ENCODE data around the gene SH3PXD2A. TPM values are rescaled to one million over a fixed set of nuclear protein-coding genes. Genes with fewer than 3 reads are reported as not detected.

The SH3PXD2A gene
- total and polyA plus RNA-seq, 4 donors = 18.7 to 69.1 (median 42.5) TPM

GRCh38 chr10:103793920-103794883 is 61.2 kb downstream of the SH3PXD2A start:
- 83 to 84% methylated on average over 13 of the region's 13 CpGs for WGBS, 2 donors
- Histone ChIP-seq H3K9me3 (ENCODE audit: control insufficient read depth, low read length) (no peaks in the 10 kb centered on the region), H3K4me3 (ENCODE audit: low read length in 2 of 2) (no peak overlapping the region), H3K4me1 (ENCODE audit: control insufficient read depth in 1 of 2, insufficient read depth in 2 of 2, low read length in 2 of 2) (no peaks in the 10 kb centered on the region), H3K27ac (ENCODE audit: low read depth in 1 of 2, low read length in 2 of 2) (no peak overlapping the region), H3K36me3 (ENCODE audit: control insufficient read depth in 1 of 2, insufficient read depth in 2 of 2, low read length in 1 of 2) (no peaks in the 10 kb centered on the region), H3K27me3 (ENCODE audit: control insufficient read depth in 1 of 2, insufficient read depth in 2 of 2, low read length in 1 of 2) (no peaks in the 10 kb centered on the region)
- DNase-seq (peak in 1 of 2 donors; percentile 41), ATAC-seq (ENCODE audit: low FRiP score) (no peak)
- intact Hi-C loops (cut with DNase I) = no loop called here

- no peak overlapping the region for H3K27ac ChIP-seq (ENCODE audit: low read depth in 1 of 2, low read length in 2 of 2)
- ATAC-seq (ENCODE audit: low FRiP score) (no peak), DNase-seq (peak in 1 of 2 donors; percentile 28)
- intact Hi-C loops (cut with DNase I) = no loop called here
- no peaks in the 10 kb centered on the region for H3K27me3 ChIP-seq (ENCODE audit: control insufficient read depth in 1 of 2, insufficient read depth in 2 of 2, low read length in 1 of 2)
- H3K36me3 ChIP-seq (ENCODE audit: control insufficient read depth in 1 of 2, insufficient read depth in 2 of 2, low read length in 1 of 2) = no peaks in the 10 kb centered on the region
- no peaks in the 10 kb centered on the region for H3K4me1 ChIP-seq (ENCODE audit: control insufficient read depth in 1 of 2, insufficient read depth in 2 of 2, low read length in 2 of 2)
- no peaks in the 10 kb centered on the region for H3K9me3 ChIP-seq (ENCODE audit: control insufficient read depth, low read length)
- H3K4me3 ChIP-seq (ENCODE audit: low read length in 2 of 2) = no peak overlapping the region
- WGBS, 2 donors = 93 to 94% methylated on average over 3 of the region's 3 CpGs
Measured at GRCh38 chr10:103793429-103793828, 61.9 kb downstream of the SH3PXD2A start.

- Histone ChIP-seq H3K27me3 (ENCODE audit: control insufficient read depth in 1 of 2, insufficient read depth in 2 of 2, low read length in 1 of 2) (no peaks in the 10 kb centered on the region), H3K9me3 (ENCODE audit: control insufficient read depth, low read length) (no peaks in the 10 kb centered on the region), H3K36me3 (ENCODE audit: control insufficient read depth in 1 of 2, insufficient read depth in 2 of 2, low read length in 1 of 2) (no peaks in the 10 kb centered on the region), H3K27ac (ENCODE audit: low read depth in 1 of 2, low read length in 2 of 2) (no peak overlapping the region), H3K4me1 (ENCODE audit: control insufficient read depth in 1 of 2, insufficient read depth in 2 of 2, low read length in 2 of 2) (no peaks in the 10 kb centered on the region), H3K4me3 (ENCODE audit: low read length in 2 of 2) (no peak overlapping the region)
- ATAC-seq (ENCODE audit: low FRiP score) (no peak), DNase-seq (peak in 1 of 2 donors; percentile 30)
- 98 to 100% methylated on average over 2 of the region's 2 CpGs for WGBS, 2 donors
- intact Hi-C loops (cut with DNase I) = no loop called here
Measured at GRCh38 chr10:103792547-103792946, 62.8 kb downstream of the SH3PXD2A start.

- 80 to 82% methylated on average over 3 of the region's 3 CpGs for WGBS, 2 donors
- H3K4me3 ChIP-seq (ENCODE audit: low read length in 2 of 2) = no peak overlapping the region
- H3K27me3 ChIP-seq (ENCODE audit: control insufficient read depth in 1 of 2, insufficient read depth in 2 of 2, low read length in 1 of 2) = no peaks in the 10 kb centered on the region
- ATAC-seq (ENCODE audit: low FRiP score) (no peak), DNase-seq (peak in 1 of 2 donors; percentile 36)
- no peaks in the 10 kb centered on the region for H3K9me3 ChIP-seq (ENCODE audit: control insufficient read depth, low read length)
- no peaks in the 10 kb centered on the region for H3K36me3 ChIP-seq (ENCODE audit: control insufficient read depth in 1 of 2, insufficient read depth in 2 of 2, low read length in 1 of 2)
- intact Hi-C loops (cut with DNase I) = no loop called here
- H3K27ac ChIP-seq (ENCODE audit: low read depth in 1 of 2, low read length in 2 of 2) = no peak overlapping the region
- H3K4me1 ChIP-seq (ENCODE audit: control insufficient read depth in 1 of 2, insufficient read depth in 2 of 2, low read length in 2 of 2) = no peaks in the 10 kb centered on the region
Measured at GRCh38 chr10:103791858-103792257, 63.5 kb downstream of the SH3PXD2A start.

GRCh38 chr10:103791291-103791690 is 64.1 kb downstream of the SH3PXD2A start:
- H3K9me3 ChIP-seq (ENCODE audit: control insufficient read depth, low read length) = no peaks in the 10 kb centered on the region
- intact Hi-C loops (cut with DNase I) = no loop called here
- DNase-seq = peak in 1 of 2 donors; percentile 9
- no peak for ATAC-seq (ENCODE audit: low FRiP score)
- WGBS, 2 donors = 85 to 86% methylated on average over 8 of the region's 8 CpGs
- no peak overlapping the region for H3K4me3 ChIP-seq (ENCODE audit: low read length in 2 of 2)
- no peak overlapping the region for H3K27ac ChIP-seq (ENCODE audit: low read depth in 1 of 2, low read length in 2 of 2)
- H3K4me1 ChIP-seq (ENCODE audit: control insufficient read depth in 1 of 2, insufficient read depth in 2 of 2, low read length in 2 of 2) = no peaks in the 10 kb centered on the region
- no peaks in the 10 kb centered on the region for H3K27me3 ChIP-seq (ENCODE audit: control insufficient read depth in 1 of 2, insufficient read depth in 2 of 2, low read length in 1 of 2)
- no peaks in the 10 kb centered on the region for H3K36me3 ChIP-seq (ENCODE audit: control insufficient read depth in 1 of 2, insufficient read depth in 2 of 2, low read length in 1 of 2)

- Histone ChIP-seq H3K4me1 (ENCODE audit: control insufficient read depth in 1 of 2, insufficient read depth in 2 of 2, low read length in 2 of 2) (no peaks in the 10 kb centered on the region), H3K9me3 (ENCODE audit: control insufficient read depth, low read length) (no peaks in the 10 kb centered on the region), H3K27ac (ENCODE audit: low read depth in 1 of 2, low read length in 2 of 2) (no peak overlapping the region), H3K27me3 (ENCODE audit: control insufficient read depth in 1 of 2, insufficient read depth in 2 of 2, low read length in 1 of 2) (no peaks in the 10 kb centered on the region), H3K36me3 (ENCODE audit: control insufficient read depth in 1 of 2, insufficient read depth in 2 of 2, low read length in 1 of 2) (no peaks in the 10 kb centered on the region), H3K4me3 (ENCODE audit: low read length in 2 of 2) (no peak overlapping the region)
- ATAC-seq (ENCODE audit: low FRiP score) = no peak
- intact Hi-C loops (cut with DNase I) = no loop called here
- DNase-seq = no peak
- WGBS, 2 donors = 96 to 98% methylated on average over 5 of the region's 5 CpGs
Measured at GRCh38 chr10:103790580-103790979, 64.8 kb downstream of the SH3PXD2A start.

- no peaks in the 10 kb centered on the region for H3K9me3 ChIP-seq (ENCODE audit: control insufficient read depth, low read length)
- DNase-seq (no peak), ATAC-seq (ENCODE audit: low FRiP score) (no peak)
- no peak overlapping the region for H3K4me3 ChIP-seq (ENCODE audit: low read length in 2 of 2)
- no peak overlapping the region for H3K27ac ChIP-seq (ENCODE audit: low read depth in 1 of 2, low read length in 2 of 2)
- intact Hi-C loops (cut with DNase I) = no loop called here
- H3K4me1 ChIP-seq (ENCODE audit: control insufficient read depth in 1 of 2, insufficient read depth in 2 of 2, low read length in 2 of 2) = no peaks in the 10 kb centered on the region
- no peaks in the 10 kb centered on the region for H3K27me3 ChIP-seq (ENCODE audit: control insufficient read depth in 1 of 2, insufficient read depth in 2 of 2, low read length in 1 of 2)
- 85 to 90% methylated on average over 7 of the region's 7 CpGs for WGBS, 2 donors
- no peaks in the 10 kb centered on the region for H3K36me3 ChIP-seq (ENCODE audit: control insufficient read depth in 1 of 2, insufficient read depth in 2 of 2, low read length in 1 of 2)
Measured at GRCh38 chr10:103789771-103790201, 65.6 kb downstream of the SH3PXD2A start.

GRCh38 chr10:103789161-103789560 is 66.2 kb downstream of the SH3PXD2A start:
- no peak overlapping the region for H3K4me3 ChIP-seq (ENCODE audit: low read length in 2 of 2)
- H3K36me3 ChIP-seq (ENCODE audit: control insufficient read depth in 1 of 2, insufficient read depth in 2 of 2, low read length in 1 of 2) = no peaks in the 10 kb centered on the region
- intact Hi-C loops (cut with DNase I) = no loop called here
- H3K27ac ChIP-seq (ENCODE audit: low read depth in 1 of 2, low read length in 2 of 2) = no peak overlapping the region
- 81 to 83% methylated on average over 6 of the region's 6 CpGs for WGBS, 2 donors
- ATAC-seq (ENCODE audit: low FRiP score) = no peak
- no peaks in the 10 kb centered on the region for H3K27me3 ChIP-seq (ENCODE audit: control insufficient read depth in 1 of 2, insufficient read depth in 2 of 2, low read length in 1 of 2)
- H3K4me1 ChIP-seq (ENCODE audit: control insufficient read depth in 1 of 2, insufficient read depth in 2 of 2, low read length in 2 of 2) = no peaks in the 10 kb centered on the region
- H3K9me3 ChIP-seq (ENCODE audit: control insufficient read depth, low read length) = no peaks in the 10 kb centered on the region
- DNase-seq = no peak

- no peak for ATAC-seq (ENCODE audit: low FRiP score)
- 68% methylated on average over 3 of the region's 3 CpGs for WGBS, 2 donors
- no peak overlapping the region for H3K27ac ChIP-seq (ENCODE audit: low read depth in 1 of 2, low read length in 2 of 2)
- H3K36me3 ChIP-seq (ENCODE audit: control insufficient read depth in 1 of 2, insufficient read depth in 2 of 2, low read length in 1 of 2) = no peaks in the 10 kb centered on the region
- no peaks in the 10 kb centered on the region for H3K27me3 ChIP-seq (ENCODE audit: control insufficient read depth in 1 of 2, insufficient read depth in 2 of 2, low read length in 1 of 2)
- intact Hi-C loops (cut with DNase I) = no loop called here
- no peaks in the 10 kb centered on the region for H3K9me3 ChIP-seq (ENCODE audit: control insufficient read depth, low read length)
- no peaks in the 10 kb centered on the region for H3K4me1 ChIP-seq (ENCODE audit: control insufficient read depth in 1 of 2, insufficient read depth in 2 of 2, low read length in 2 of 2)
- H3K4me3 ChIP-seq (ENCODE audit: low read length in 2 of 2) = no peak overlapping the region
- no peak for DNase-seq
Measured at GRCh38 chr10:103787331-103787730, 68.0 kb downstream of the SH3PXD2A start.

Measured in aorta (tissue), 5 donors.